ENCODE results near the gene SAXO2.
"Not testable (repeated sequence)": the region's sequence is repeated elsewhere in the genome, so short reads cannot be mapped to it uniquely, and the experiment has no call there.

GRCh38 chr15:82261566-82262421 is 824 bp upstream of the SAXO2 start:
- not testable (repeated sequence) for TF ChIP-seq CTCF, POLR2A (IDR thresholded peaks at IDR 0.05)

Data from lower leg skin (tissue), 3 donors.